Measurements from ENCODE around the gene KIF5C.

Gene KIF5C

GRCh38 chr2:148994341-148994740 lies 119.3 kb downstream of the KIF5C start:
- DNase-seq, result no peak

DNA sequence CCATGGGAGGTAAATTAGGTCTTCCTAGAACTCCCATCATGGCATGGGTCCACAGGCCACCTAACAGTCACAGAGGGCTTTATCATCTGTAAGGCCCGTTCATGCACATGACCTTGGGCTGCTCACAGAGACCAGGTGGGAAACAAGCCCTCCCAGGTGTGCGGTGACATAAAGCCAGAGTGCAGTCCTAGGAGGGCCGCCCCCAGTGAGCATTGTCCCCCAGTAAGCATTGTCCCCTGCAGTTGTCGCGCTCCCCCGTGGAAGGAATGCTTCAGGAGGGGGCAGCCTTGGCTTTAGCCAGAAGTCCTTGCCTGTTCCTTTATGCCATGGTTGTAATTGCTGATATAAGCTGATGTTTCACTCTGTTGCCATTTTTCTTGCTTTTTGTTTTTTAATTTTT lies 121.8 kb downstream of the KIF5C start:
- no peak for DNase-seq

GRCh38 chr2:148998165-148998830 lies 123.3 kb downstream of the KIF5C start:
- no peak for DNase-seq

DNA sequence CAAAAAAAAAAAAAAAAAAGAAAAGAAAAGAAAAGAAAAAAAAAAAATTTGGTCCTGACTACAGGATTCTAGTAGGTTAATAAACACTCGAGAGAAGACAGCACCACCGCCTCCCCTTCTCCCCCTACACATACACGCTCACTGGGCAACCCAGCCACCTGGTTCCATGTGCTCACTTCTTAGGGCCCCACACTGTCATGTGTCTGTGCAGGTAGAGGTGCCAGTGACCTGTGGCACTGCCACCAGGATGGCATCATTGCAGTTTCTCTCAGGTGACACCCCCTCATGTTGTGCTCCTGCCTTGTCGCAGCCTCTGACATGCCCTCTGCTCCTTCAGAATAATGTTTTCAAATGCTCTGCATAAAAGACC lies 123.8 kb downstream of the KIF5C start:
- no peak for DNase-seq

DNA sequence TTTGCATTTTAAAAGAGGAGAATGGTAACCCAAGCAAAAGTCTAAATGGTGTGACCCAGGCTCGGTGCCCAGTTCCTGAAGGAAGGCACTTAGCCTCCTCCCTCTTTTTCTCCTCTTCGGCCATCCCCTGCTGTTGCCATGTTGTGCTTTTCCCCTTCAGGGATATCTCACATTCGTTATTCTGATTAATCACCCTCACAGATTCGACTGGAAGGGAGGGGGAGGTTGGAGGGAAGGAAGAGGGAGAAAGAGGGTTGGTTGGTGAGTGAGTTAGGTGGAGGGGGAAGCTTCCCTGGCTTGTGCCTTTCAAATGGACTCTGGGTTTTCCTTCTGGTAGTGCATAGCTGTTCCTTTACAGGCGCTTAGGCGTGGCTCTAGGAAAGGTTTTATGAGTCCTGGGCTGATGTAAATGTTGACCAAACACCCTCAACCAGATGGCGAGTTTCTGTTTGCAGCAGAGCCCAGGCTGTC lies 124.5 kb downstream of the KIF5C start:
- no peak for DNase-seq

DNA sequence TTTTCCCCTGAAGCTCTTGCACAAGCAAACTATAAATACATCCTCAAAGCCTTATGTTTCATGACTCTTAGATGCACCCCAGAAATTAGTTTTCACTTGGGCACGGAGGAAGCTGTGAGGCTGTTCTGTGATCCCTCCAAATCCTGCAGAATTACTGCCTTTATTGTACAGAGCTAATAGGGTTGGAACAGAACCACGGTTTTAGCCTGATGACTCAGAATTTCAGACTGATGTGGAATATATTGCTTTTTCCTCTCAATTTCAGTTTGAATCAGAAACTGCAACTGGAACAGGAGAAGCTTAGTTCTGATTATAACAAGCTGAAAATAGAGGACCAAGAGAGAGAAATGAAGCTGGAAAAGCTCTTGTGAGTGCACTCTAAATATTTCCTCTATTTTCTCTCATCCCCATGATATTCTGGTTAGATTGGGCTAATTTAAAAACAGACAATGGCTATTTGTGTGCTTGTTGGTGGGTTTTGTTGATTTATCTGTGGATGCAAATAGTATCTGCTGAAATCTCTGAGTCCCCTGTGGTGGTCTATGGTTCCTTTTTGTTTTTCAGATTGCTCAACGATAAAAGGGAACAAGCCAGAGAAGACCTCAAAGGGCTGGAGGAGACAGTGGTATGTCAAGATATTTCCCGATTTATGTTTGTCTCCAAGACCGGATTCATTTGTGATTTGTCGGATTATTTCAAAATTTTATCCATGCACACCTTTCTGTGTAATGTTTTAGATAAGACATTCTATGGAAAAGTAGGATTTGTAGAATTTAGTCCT lies 125.3 kb downstream of the KIF5C start:
- DNase-seq, result no peak

DNA sequence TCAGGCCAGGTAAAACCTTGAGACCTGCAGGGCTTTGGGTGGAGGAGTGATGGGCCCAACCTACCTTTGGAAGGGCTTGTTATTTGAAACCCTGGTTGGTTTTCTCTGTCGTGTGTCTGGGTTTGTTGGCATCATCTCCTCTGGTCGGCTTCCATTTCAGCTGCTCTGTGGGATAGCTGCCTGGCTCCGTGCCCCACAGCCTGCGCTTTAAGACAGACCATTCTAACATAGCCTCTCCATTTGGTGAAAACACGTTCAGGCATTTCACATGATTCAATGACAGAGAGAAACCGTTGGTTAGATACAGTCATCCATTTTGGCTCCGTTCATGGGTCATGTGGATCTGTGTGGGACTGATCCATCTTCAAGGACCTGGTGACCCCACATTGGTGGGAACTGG lies 126.5 kb downstream of the KIF5C start:
- no peak for DNase-seq

DNA sequence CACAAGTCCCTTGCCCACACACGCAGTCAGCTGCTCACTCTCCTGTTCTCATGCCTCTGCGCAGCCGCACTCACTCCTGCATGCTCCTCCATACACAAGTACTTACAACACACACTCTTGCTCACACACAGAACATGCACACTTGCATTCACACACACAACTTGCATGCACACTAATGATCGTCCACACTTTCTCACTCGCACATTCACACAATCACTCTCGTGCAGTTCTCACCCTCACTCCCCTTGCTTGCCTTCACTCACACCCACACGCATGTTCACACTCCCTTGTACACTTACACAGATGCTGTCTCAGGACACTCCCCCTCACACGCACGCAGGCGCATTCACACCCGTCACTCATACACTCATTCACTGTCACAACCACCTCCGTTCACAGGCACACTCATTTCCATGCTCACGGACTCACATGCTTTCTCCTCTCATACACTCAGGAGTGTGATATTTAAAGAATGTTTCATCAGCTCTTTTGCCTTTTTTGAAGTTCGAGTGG lies 127.4 kb downstream of the KIF5C start:
- DNase-seq, result no peak

- DNase-seq, result no peak
Observed at GRCh38 chr2:149002891-149003740, 128.1 kb downstream of the KIF5C start.

DNA sequence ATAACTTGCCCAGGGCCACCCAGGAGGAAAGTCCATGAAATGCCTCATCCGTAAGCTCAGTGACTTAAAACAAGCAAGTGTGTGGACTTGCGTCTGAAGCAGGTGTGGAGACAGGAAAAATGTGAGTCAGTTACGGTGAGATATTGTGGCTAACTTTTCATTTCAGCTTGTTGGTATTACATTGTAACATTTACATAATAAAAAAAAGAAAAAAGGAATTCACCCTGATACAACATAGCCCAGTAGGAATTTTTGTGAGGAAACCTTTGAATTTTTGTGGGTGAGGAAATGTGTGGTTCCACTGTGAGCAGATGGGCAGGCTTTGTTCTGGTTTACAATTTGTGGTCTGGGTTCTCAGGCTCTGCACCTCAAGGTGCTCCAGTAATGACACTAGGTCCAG lies 129.8 kb downstream of the KIF5C start:
- no peak for DNase-seq

- DNase-seq, result no peak
Observed at GRCh38 chr2:149005471-149006077, 130.5 kb downstream of the KIF5C start.

- no peak for DNase-seq
Observed at GRCh38 chr2:149006883-149007543, 132.0 kb downstream of the KIF5C start.

- DNase-seq, result no peak
Observed at GRCh38 chr2:149008381-149008780, 133.4 kb downstream of the KIF5C start.

DNA sequence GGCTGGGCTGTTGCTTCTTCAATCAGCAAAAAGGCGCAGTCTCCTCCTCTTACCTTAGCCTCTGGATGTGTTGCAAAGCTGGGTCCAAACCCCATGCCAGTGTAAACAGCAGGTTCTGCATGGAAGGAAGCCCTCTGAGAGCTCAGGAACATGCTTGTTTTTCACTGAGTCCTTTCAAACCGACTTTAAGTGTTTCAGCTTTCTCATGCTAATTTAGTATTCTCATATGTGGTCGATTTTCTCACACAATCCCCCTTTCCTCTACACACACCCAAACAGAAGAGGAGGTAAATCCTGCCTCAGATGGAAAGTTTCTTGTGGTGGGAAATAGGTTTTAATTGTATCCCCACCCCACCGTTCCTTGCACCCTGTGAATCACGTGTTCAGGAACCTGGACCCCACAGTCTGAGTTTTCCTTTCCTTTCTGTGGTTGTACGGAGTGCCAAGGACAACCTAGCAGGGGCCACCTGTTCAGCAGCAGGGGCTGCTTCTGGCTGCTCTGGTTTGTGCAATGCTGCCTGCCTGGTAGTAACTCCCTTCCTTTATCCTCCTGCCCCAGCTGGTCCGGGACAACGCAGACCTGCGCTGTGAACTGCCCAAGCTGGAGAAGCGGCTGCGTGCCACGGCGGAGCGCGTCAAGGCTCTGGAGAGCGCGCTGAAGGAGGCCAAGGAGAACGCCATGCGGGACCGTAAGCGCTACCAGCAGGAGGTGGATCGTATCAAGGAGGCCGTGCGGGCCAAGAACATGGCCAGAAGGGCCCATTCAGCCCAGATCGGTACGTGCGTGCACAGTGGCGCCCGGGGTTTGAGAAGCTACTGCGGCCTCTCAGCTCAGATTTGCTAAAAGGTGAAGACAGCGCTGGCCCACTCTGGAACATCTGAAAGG lies 134.8 kb downstream of the KIF5C start:
- DNase-seq, result no peak

DNA sequence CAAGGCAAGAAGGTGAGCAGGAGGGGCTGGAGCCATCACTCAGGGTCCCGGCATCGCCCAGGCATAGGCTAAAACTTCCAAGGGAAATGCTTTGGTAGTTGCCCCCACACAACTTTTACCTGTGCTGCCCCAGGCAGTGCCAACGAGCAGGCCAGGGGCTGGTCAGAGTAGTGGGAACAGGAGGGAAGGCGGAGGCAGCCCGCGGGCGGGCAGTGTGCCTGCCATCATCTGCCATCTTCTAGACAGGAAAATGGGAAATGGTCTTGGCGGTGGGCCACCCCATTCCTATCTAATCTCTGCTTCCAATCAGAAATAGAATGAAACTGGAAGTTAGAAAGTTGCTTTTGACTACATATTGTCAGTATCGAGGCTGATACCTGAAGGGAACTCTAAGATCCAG lies 137.5 kb downstream of the KIF5C start:
- no peak for DNase-seq

- DNase-seq, result no peak
Observed at GRCh38 chr2:149015501-149015900, 140.5 kb downstream of the KIF5C start.

GRCh38 chr2:149015926-149016563 lies 141.0 kb downstream of the KIF5C start:
- no peak for DNase-seq

- peak; percentile 65 for DNase-seq
Observed at GRCh38 chr2:149017116-149017985, 142.3 kb downstream of the KIF5C start.

GRCh38 chr2:149018981-149019380 lies 144.0 kb downstream of the KIF5C start:
- no peak for DNase-seq

DNA sequence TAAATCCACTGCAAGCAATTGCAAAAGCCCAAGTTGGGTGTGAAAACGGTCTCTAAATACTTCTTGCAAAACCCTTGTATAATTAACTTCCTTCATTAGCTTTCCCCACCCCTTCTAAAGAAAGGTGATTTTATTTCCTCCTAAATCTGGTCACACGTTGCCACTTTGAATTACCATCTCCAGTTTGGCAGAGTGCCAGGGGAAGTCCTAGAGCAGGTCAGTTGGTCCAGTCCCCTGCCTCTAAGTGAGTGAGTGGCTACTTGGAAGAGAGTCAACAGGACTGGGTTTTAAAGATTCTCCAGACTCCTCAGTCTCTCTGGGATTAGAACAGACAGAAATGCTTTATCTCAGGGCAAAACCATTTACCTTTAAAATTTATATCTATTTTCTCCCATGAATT lies 144.7 kb downstream of the KIF5C start:
- DNase-seq, result no peak
